GM13977 (cell line): ENCODE results near the gene HECTD2.
"Not testable (repeated sequence)": the region's sequence is repeated elsewhere in the genome, so short reads cannot be mapped to it uniquely, and the experiment has no call there.

Experiments
- DNase-seq: peaks from one replicate; pipeline ENCODE4 v3.0.0; 2012; ENCODE audit warnings: low spot score
- CTCF ChIP-seq: IDR thresholded peaks from 2 replicates; pipeline ENCODE4 v1.5.1; 2012; ENCODE audit warnings: mild to moderate bottlenecking, control low read depth; ENCODE audit not compliant: insufficient read depth; ENCODE audit errors: extremely low read depth, missing control alignments
- in situ Hi-C: fragments of 300-500 bp; cut with MboI; formaldehyde crosslinking; loops from one replicate; pipeline ENCODE4 v1.12.0; 2022; ENCODE audit warnings: low sequenced_read_pairs, low pct_unique_long_range_greater_than_20kb, mixed read lengths, inconsistent platforms; ENCODE audit not compliant: unreplicated experiment

HECTD2 gene

DNA sequence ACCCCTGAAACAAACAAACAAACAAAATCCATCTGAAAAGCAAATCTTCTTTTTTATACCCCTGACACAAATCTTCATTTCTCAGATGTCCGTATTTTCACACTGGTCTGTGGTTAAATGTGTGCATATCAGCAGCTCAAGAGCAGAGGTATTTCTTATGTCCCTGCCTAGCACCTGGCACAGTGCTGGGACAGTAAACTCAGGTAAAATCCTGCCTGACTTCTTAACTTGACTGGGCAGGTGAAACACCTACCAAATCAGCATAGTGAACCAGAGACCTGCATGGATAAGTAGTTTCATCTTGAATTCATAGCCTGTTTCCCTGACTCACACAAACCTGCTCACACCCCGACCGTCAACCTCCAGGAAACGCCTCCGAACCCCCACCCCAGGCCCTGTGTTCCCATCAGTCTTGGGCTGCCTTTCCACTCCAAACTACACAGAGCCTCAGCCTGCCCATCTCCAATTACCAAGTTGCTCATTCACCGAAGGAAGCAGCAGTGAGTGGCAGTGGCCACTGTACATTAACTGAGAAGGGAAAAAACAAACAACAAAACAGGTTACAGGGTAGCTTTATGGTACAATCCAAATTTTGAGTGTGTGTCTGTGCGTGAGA, 109.9 kb downstream of the HECTD2 start:
- no peak for TF ChIP-seq CTCF
- DNase-seq, result no peak
- in situ Hi-C loops, result no loop called here

DNA sequence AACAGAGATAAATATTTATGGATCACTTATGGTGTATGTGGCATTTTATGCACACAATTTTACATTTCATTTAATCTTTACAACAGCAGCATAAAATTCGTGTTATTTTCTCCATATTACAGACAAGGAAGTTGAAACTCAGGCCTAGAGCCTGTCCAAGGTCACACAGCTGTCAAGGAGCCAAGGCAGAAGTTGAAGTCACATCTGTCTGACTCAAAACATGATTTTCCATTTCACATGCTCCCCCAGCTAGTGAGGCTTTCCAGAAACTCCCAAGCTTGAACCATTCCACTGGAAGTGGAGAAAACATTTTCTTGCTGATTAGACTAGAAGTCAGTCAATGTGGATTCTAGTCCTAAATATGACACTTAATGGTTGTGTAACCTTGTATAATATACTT, 110.5 kb downstream of the HECTD2 start:
- TF ChIP-seq CTCF, result no peak
- in situ Hi-C loops, result no loop called here
- no peak for DNase-seq

- in situ Hi-C loops, result no loop called here
- no peak for DNase-seq
- no peak for TF ChIP-seq CTCF
Measured at GRCh38 chr10:91521439-91521838, 111.3 kb downstream of the HECTD2 start.

DNA sequence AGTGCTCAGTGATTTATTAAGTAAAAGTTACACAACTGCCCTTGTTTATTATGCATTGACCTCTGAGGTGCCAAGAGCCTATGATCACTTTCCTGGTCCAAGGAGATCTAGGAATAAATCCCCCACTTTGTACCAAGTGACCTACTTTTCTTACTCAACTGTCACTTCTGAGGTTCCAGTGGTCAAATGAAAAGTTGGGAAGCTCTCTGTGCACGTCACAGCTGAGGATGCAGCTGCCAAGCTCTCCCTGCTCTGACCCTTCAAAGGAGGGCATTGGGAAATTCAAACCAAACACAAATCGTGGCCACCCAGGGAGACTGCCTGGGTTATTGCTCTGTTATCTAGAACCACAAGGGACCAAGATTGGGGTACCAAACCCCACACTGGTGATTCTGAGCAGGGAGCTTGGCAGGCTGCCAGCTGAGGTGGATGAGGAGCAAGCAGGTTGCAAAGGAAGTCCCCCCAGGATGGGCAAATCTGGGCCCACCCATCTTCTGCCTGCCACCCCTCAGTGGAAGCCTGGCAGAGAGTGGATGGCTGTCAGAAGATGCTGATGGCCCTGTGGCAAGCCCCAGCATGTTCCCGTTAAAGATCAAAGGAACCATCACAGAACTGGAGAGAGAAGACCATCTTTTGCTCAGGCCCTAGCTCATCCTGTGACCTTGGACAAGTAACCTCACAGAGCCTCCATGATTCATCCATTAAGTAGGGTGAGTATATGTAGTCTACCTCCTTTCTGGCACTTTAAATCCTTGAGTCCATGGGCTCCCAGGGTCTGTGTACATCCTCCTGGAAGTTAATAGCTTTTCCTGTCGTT, 116.0 kb downstream of the HECTD2 start:
- TF ChIP-seq CTCF, result no peak
- in situ Hi-C loops, result no loop called here
- no peak for DNase-seq

DNA sequence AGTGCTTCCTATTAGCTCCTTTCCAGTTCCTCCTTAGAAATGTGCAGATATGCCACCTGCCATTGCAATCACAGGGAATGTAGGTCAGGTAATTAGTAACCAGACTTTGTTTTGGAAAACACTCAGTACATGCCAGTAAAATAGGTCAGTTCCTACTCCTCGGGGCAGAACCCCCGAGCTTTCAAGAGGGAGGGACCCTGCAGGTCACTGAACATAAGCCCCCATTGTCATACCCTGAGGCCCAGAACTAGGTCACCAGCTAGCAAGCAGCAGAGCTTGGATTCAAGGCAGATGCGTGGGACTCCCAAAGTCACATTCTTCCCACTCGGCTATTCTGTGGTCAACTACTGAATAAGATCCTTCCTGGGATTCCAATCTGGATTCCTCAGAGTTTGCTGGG, 117.9 kb downstream of the HECTD2 start:
- no peak for TF ChIP-seq CTCF
- in situ Hi-C loops, result no loop called here
- DNase-seq, result no peak

GRCh38 chr10:91528768-91529167, 118.6 kb downstream of the HECTD2 start:
- TF ChIP-seq CTCF, result no peak
- no peak for DNase-seq
- in situ Hi-C loops, result no loop called here

GRCh38 chr10:91534789-91535188, 124.6 kb downstream of the HECTD2 start:
- DNase-seq, in situ Hi-C loops: not testable (repeated sequence)
